ENCODE results near the gene ATG2A. TPM values are rescaled to one million over a fixed set of nuclear protein-coding genes. Genes with fewer than 3 reads are reported as not detected.

Gene ATG2A
- total RNA-seq, 3 donors from 2014 or later = 35.4 to 39.8 (median 36.6) TPM

DNA sequence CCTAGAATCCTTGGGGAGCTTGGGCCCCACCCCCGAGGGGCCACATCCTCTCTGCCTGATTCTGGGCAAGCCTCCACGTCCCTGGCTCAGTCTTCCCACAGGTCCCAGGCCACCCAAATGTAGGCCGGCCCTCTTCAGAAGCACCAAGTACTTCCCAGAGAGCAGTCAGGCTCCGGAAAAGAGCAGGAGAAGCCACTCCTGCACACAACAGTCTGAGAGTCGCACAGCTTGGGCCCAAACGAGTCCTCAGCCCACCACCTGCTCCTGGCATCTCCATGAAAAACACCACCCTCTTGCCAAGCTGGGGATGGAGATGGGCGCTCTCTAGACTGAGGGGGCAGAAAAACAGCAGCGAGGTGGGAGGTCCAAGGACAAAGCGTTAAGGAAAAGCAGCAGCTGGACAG, 54.0 kb downstream of the ATG2A start:
- no peak for DNase-seq
- TF ChIP-seq, protein P1, sequence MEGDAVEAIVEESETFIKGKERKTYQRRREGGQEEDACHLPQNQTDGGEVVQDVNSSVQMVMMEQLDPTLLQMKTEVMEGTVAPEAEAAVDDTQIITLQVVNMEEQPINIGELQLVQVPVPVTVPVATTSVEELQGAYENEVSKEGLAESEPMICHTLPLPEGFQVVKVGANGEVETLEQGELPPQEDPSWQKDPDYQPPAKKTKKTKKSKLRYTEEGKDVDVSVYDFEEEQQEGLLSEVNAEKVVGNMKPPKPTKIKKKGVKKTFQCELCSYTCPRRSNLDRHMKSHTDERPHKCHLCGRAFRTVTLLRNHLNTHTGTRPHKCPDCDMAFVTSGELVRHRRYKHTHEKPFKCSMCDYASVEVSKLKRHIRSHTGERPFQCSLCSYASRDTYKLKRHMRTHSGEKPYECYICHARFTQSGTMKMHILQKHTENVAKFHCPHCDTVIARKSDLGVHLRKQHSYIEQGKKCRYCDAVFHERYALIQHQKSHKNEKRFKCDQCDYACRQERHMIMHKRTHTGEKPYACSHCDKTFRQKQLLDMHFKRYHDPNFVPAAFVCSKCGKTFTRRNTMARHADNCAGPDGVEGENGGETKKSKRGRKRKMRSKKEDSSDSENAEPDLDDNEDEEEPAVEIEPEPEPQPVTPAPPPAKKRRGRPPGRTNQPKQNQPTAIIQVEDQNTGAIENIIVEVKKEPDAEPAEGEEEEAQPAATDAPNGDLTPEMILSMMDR (IDR thresholded peaks at IDR 0.05) = no peak
- ATAC-seq = no peak
- peaks cover 30% of the 10 kb centered on the region for H3K4me1 ChIP-seq (ENCODE audit: low read depth)
- H3K9me3 ChIP-seq = no peaks in the 10 kb centered on the region
- H3K36me3 ChIP-seq (ENCODE audit: low read depth) = no peaks in the 10 kb centered on the region
- H3K4me3 ChIP-seq = no peak overlapping the region
- intact Hi-C loops (cut with DNase I, micrococcal nuclease) = no loop called here

DNA sequence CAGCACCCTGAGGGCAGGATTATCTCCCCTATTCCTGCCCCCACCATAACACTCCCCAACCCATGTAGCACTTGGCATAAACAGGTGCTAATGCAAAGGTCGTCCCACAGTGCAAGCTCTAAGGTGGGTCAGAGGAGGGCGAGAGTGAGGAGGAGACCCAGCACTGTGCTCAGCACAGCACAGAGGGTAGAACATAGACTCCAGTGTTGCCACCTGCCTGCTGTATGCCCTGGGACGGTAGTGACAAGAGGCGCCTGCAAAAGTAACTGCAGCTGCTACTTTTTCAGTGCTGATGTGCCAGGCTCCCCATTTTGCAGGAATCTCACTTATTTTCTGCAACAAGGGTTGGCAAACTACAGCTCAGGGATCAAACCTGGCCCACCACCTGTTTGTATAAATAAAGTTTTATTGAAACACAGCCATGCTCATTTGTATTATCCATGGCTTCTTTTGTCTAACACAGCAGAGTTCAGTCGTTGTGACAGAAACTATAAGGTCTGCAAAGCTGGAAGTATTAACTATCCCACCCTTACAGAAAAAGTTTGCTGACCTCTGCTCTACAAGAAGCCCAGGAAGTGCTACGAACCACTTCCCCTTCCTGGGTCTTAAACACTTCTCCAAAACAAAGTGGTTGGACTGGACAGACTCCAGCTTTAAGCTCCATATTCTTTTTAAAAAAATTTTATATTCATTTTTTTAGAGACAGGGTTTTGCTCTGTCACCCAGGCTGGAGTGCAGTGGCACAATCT, 55.6 kb downstream of the ATG2A start:
- Histone ChIP-seq H3K9me3 (no peaks in the 10 kb centered on the region), H3K4me1 (ENCODE audit: low read depth) (peaks cover 41% of the 10 kb centered on the region), H3K36me3 (ENCODE audit: low read depth) (no peaks in the 10 kb centered on the region), H3K4me3 (no peak overlapping the region)
- intact Hi-C loops (cut with DNase I, micrococcal nuclease) = no loop called here
- TF ChIP-seq, protein P1 (IDR thresholded peaks at IDR 0.05) = no peak
- ATAC-seq = no peak
- no peak for DNase-seq

DNA sequence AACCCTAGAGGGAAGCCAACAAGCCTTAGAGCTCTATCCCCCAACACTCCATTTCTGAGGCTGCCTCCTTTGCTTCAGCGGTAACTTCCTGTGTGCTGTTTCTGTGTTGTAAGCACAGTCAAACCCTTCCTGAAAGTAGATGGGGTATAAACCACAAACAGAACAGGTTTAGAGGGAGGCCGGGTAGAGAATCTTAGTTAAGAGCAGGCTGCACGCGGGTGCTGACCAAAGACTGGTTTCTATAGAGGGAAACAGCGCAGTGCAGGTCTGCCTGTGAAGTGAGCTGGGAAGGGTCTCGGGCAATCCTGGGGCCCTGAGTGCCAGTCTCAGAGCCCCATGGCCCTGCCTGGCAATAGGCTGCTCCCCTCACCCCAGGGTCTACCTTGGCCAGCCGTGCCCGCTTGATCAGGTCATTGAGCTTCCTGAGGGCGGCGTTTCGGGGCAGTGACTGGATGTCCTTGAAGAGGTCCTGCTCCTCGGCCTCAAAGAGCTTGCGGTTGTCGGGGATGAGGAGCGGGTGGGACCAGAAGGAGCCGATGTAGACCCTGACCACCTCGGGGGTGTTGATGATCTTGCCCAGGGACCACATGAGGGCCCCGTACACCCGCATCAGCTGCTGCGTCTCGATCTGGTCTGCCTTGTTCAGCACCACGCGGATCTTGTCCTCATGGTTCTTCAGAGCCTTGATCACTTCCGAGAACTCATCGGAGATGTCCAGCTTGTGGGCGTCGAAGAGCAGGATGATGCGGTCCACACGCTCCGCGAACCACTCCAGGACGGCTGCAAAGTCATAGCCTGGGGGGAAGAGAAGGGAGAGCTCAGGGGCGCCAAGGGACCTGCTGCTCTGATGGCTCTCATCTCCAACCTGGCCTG, 57.2 kb downstream of the ATG2A start:
- TF ChIP-seq, protein P1 (IDR thresholded peaks at IDR 0.05) = no peak
- Histone ChIP-seq H3K4me1 (ENCODE audit: low read depth) (peaks cover 55% of the 10 kb centered on the region), H3K9me3 (no peaks in the 10 kb centered on the region), H3K36me3 (ENCODE audit: low read depth) (no peaks in the 10 kb centered on the region), H3K4me3 (no peak overlapping the region)
- intact Hi-C loops (cut with DNase I, micrococcal nuclease) = no loop called here
- peak in 2 of 3 donors; percentile 41 to 61 for DNase-seq
- ATAC-seq = peak; percentile 37

DNA sequence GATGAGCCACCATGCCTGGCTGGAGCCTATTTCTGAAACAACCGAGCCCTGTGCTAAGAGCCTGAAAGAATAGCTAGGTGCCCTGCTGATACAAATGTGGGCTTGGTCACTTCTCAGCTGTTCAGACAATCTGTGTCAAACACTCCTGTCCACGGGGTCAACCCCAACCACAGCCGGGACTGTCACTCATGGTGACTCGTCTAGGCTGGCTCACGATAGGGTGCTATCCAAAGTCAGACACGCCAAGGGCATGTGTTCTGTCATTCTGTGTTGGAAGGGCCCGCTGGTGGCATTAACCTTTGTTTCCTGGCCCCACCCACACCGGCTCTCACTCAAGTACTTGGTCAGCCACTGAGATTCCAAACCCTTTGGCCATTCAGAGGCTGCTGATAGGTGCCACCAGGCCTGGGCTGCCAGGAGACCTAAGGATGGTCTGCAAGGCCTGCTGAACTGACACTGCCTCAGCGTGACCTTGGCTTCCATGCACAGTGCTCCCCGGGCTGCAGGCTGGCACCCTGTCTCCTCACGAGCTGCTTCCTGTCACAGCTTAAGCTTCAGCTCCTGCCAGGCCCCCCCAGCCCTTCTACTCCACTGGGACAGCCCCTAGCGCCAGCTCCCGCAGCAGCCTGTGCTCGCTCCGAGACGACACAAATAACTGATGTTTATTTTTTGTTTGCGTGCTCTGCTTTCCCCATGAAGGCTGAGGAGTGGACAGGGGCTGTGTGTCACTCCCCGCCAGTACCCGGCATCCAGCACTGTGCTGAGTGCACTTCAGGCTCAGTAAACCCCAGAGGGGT, 58.3 kb downstream of the ATG2A start:
- peak; percentile 28 for ATAC-seq
- intact Hi-C loops (cut with DNase I, micrococcal nuclease) = no loop called here
- Histone ChIP-seq H3K4me3 (no peak overlapping the region), H3K9me3 (no peaks in the 10 kb centered on the region), H3K4me1 (ENCODE audit: low read depth) (peaks cover 52% of the 10 kb centered on the region), H3K36me3 (ENCODE audit: low read depth) (no peaks in the 10 kb centered on the region)
- DNase-seq = peak in 2 of 3 donors; percentile 59 to 87
- TF ChIP-seq, protein P1 (IDR thresholded peaks at IDR 0.05) = no peak

DNA sequence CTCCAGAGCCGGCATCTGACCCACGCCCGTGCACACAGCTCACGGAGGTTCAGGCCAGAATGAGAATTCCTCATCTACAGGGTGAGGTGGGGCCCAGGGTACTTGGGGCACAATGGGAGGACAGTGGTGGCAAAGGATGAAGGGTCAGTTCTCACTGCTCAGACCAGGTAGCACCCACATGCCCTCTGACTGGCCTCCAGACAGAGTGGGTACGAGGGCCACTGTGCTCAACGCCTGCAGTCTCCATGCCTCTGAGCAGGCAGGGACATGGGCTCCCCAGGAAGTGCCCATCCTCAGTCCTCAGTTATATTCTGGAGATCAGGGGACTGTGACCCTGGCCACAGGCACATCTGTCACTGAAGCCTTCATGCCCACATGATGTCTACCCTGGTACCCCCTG, 59.5 kb downstream of the ATG2A start:
- intact Hi-C loops (cut with DNase I, micrococcal nuclease) = no loop called here
- TF ChIP-seq, protein P1 (IDR thresholded peaks at IDR 0.05) = no peak
- H3K36me3 ChIP-seq (ENCODE audit: low read depth) = no peaks in the 10 kb centered on the region
- no peak overlapping the region for H3K4me3 ChIP-seq
- DNase-seq (no peak), ATAC-seq (no peak)
- H3K4me1 ChIP-seq (ENCODE audit: low read depth) = peaks cover 44% of the 10 kb centered on the region
- no peaks in the 10 kb centered on the region for H3K9me3 ChIP-seq
